OCI-LY7 (cell line): ENCODE results near the gene TRIM52. TPM values are rescaled to one million over a fixed set of nuclear protein-coding genes. Genes with fewer than 3 reads are reported as not detected.

ENCODE experiments used
- BruUV-seq: library from RNA; stranded (reverse); fragments of 400-500 nt; replicated peaks from 2 replicates; lab custom pipeline; 2021; lab: Mats Ljungman, UMichigan
- CTCF ChIA-PET: fragments of 300-600 bp; sonication (Branson Sonifier 250); formaldehyde crosslinking; loops from one replicate; lab custom pipeline; 2022; ENCODE audit warnings: antibody characterized with exemption; ENCODE audit not compliant: unreplicated experiment; lab: Charles Lee
- POLR2A ChIA-PET: fragments of 300-600 bp; sonication (Branson Sonifier 250); formaldehyde crosslinking; loops from one replicate; lab custom pipeline; 2022; ENCODE audit warnings: antibody characterized with exemption; lab: Charles Lee
- DNase-seq: peaks from one replicate; pipeline ENCODE4 v3.0.0-alpha.2; 2015; ENCODE audit warnings: low spot score
- H2AFZ ChIP-seq: fragments of 200-600 bp; sonication (generic), shearing (Covaris generic); 2 replicates; pipeline ENCODE4 v1.6.1; 2014; ENCODE audit warnings: mild to moderate bottlenecking, antibody characterized with exemption, low read length, moderate library complexity
- H3K27ac ChIP-seq: fragments of 200-600 bp; sonication (generic); 2 replicates; pipeline ENCODE4 v1.5.1; 2014; ENCODE audit warnings: mixed run types, low read depth, mild to moderate bottlenecking, moderate library complexity, low read length, inconsistent platforms; ENCODE audit not compliant: poor library complexity, severe bottlenecking
- H3K36me3 ChIP-seq: fragments of 200-600 bp; sonication (generic); 2 replicates; pipeline ENCODE4 v1.6.1; 2014; ENCODE audit warnings: mild to moderate bottlenecking, antibody characterized with exemption, low read length, moderate library complexity, mixed read lengths; ENCODE audit not compliant: insufficient read depth
- H3K4me1 ChIP-seq: fragments of 200-600 bp; sonication (generic); 2 replicates; pipeline ENCODE4 v1.5.1; 2014; ENCODE audit warnings: mild to moderate bottlenecking, low read length; ENCODE audit not compliant: insufficient read depth, poor library complexity, severe bottlenecking
- H3K4me2 ChIP-seq: fragments of 200-600 bp; sonication (generic); 2 replicates; pipeline ENCODE4 v1.6.1; 2014; ENCODE audit warnings: mild to moderate bottlenecking, low read length
- H3K4me3 ChIP-seq: fragments of 200-600 bp; sonication (generic); 2 replicates; pipeline ENCODE4 v1.5.1; 2014; ENCODE audit warnings: mild to moderate bottlenecking, low read depth, low read length; ENCODE audit not compliant: poor library complexity, severe bottlenecking
- H3K79me2 ChIP-seq: fragments of 200-600 bp; sonication (generic); 2 replicates; pipeline ENCODE4 v1.6.1; 2016; ENCODE audit warnings: low read depth, mild to moderate bottlenecking, low read length, moderate library complexity, mixed read lengths; ENCODE audit not compliant: insufficient read depth
- H3K9me2 ChIP-seq: fragments of 200-600 bp; sonication (generic); 2 replicates; pipeline ENCODE4 v1.6.1; 2016; ENCODE audit warnings: mild to moderate bottlenecking, low read length, mixed read lengths; ENCODE audit not compliant: insufficient read depth
- H3K9me3 ChIP-seq: fragments of 200-600 bp; sonication (generic); 2 replicates; pipeline ENCODE4 v1.6.1; 2014; ENCODE audit warnings: mild to moderate bottlenecking, mixed run types, low read length, mixed read lengths
- H4K20me1 ChIP-seq: fragments of 200-600 bp; sonication (generic); 2 replicates; pipeline ENCODE4 v1.6.1; 2014; ENCODE audit warnings: mild to moderate bottlenecking, antibody characterized with exemption, low read length, moderate library complexity, mixed read lengths; ENCODE audit not compliant: insufficient read depth
- CTCF ChIP-seq: fragments of 200-600 bp; sonication (generic); conservative IDR thresholded peaks from 2 replicates; pipeline ENCODE4 v1.5.1; 2014; ENCODE audit warnings: mild to moderate bottlenecking, antibody characterized with exemption, low read length, moderate library complexity, mixed read lengths
- EZH2phosphoT487 ChIP-seq: fragments of 200-600 bp; sonication (generic); IDR thresholded peaks from 2 replicates; pipeline ENCODE4 v1.6.1; 2018; ENCODE audit warnings: low read depth, borderline replicate concordance, mild to moderate bottlenecking, mixed run types, antibody characterized with exemption, low read length, moderate library complexity, mixed read lengths
- intact Hi-C: fragments of 100-400 bp; cut with micrococcal nuclease; formaldehyde crosslinking; loops from one replicate; pipeline ENCODE4 v1.10.0; 2022; ENCODE audit not compliant: unreplicated experiment
- total RNA-seq, 2 experiments: library from RNA; depleted of rRNA in 1 of 2; stranded (reverse); fragments of >200 nt in 1 of 2; shearing (Covaris generic) in 1 of 2; gene quantifications; 2 replicates each; pipeline ENCODE4 v1.2.3, GENCODE V29; 2014 to 2022

Gene TRIM52
- total RNA-seq, 2 experiments from 2014 or later = 16.1 to 33.5 TPM

- CTCF ChIA-PET = no interaction called here
- peak overlapping the region; percentile 70 for H3K27ac ChIP-seq
- no peaks in the 10 kb centered on the region for H3K9me2 ChIP-seq
- H3K36me3 ChIP-seq = no peaks in the 10 kb centered on the region
- peak overlapping the region; percentile 75 for H3K4me3 ChIP-seq
- peak overlapping the region; percentile 68; the same call in 1 of the 2 replicates for H2AFZ ChIP-seq
- peak overlapping the region; percentile 91 for H3K4me2 ChIP-seq
- POLR2A ChIA-PET = no interaction called here
- H4K20me1 ChIP-seq = no peaks in the 10 kb centered on the region
- DNase-seq = no peak
- intact Hi-C loops = loop anchor here (1.0 kb wide), 2 partner anchors 11 to 27 kb away; no protein-coding TSS in a partner anchor
- no TSS peak for BruUV-seq
- 0 out of 2 replicates have a peak, but pooled peaks cover under 1% of the 10 kb centered on the region for H3K79me2 ChIP-seq
- no peaks in the 10 kb centered on the region for H3K9me3 ChIP-seq
- TF ChIP-seq EZH2phosphoT487 (no peak), CTCF (no peak)
- H3K4me1 ChIP-seq = peaks cover 34% of the 10 kb centered on the region
These were observed 42.2 kb downstream of the TRIM52 start for GRCh38 chr5:181218795-181219124.

- peak; percentile 75 for DNase-seq
- peak overlapping the region; percentile 70 for H3K27ac ChIP-seq
- H3K79me2 ChIP-seq = no peaks in the 10 kb centered on the region
- H3K9me3 ChIP-seq = no peaks in the 10 kb centered on the region
- peak overlapping the region; percentile 75 for H3K4me3 ChIP-seq
- H3K36me3 ChIP-seq = no peaks in the 10 kb centered on the region
- H3K4me2 ChIP-seq = peak overlapping the region; percentile 91
- intact Hi-C loops = loop anchor here (1.0 kb wide), 2 partner anchors 10 to 26 kb away; no protein-coding TSS in a partner anchor
- H3K9me2 ChIP-seq = no peaks in the 10 kb centered on the region
- H2AFZ ChIP-seq = peak overlapping the region; percentile 68
- POLR2A ChIA-PET = interaction anchor here (1.0 kb wide), 1 partner anchor 9 kb away, joined by 7 read pairs; no protein-coding TSS in a partner anchor
- peaks cover 34% of the 10 kb centered on the region for H3K4me1 ChIP-seq
- H4K20me1 ChIP-seq = no peaks in the 10 kb centered on the region
- BruUV-seq = no TSS peak
- CTCF ChIA-PET = no interaction called here
- TF ChIP-seq CTCF = no peak; the same call in 1 of the 2 replicates
- no peak for TF ChIP-seq EZH2phosphoT487
These were observed 43.2 kb downstream of the TRIM52 start for GRCh38 chr5:181217803-181218062.

- DNase-seq = peak; percentile 82
- H3K9me3 ChIP-seq = no peaks in the 10 kb centered on the region
- H2AFZ ChIP-seq = peak overlapping the region; percentile 68
- H3K9me2 ChIP-seq = no peaks in the 10 kb centered on the region
- ChIA-PET CTCF (no interaction called here), POLR2A (interaction anchor here (1.0 to 1.8 kb wide), 2 partner anchors 8 to 25 kb away, joined by 7 to 16 read pairs; no protein-coding TSS in a partner anchor)
- intact Hi-C loops = no loop called here
- peak overlapping the region; percentile 70 for H3K27ac ChIP-seq
- BruUV-seq = no TSS peak
- H3K4me2 ChIP-seq = peak overlapping the region; percentile 91
- no peaks in the 10 kb centered on the region for H4K20me1 ChIP-seq
- TF ChIP-seq CTCF = peak; percentile 67
- TF ChIP-seq EZH2phosphoT487 = no peak
- H3K4me1 ChIP-seq = peaks cover 29% of the 10 kb centered on the region
- no peaks in the 10 kb centered on the region for H3K36me3 ChIP-seq
- H3K79me2 ChIP-seq = no peaks in the 10 kb centered on the region
- H3K4me3 ChIP-seq = peak overlapping the region; percentile 75
These were observed 43.7 kb downstream of the TRIM52 start for GRCh38 chr5:181217111-181217802.
